Measurements from ENCODE around the gene FGF11.

The FGF11 gene

GRCh38 chr17:7437369-7437863 lies 1.9 kb upstream of the FGF11 start:
- no peak for DNase-seq (ENCODE audit: low spot score)
- TF ChIP-seq, protein P1, sequence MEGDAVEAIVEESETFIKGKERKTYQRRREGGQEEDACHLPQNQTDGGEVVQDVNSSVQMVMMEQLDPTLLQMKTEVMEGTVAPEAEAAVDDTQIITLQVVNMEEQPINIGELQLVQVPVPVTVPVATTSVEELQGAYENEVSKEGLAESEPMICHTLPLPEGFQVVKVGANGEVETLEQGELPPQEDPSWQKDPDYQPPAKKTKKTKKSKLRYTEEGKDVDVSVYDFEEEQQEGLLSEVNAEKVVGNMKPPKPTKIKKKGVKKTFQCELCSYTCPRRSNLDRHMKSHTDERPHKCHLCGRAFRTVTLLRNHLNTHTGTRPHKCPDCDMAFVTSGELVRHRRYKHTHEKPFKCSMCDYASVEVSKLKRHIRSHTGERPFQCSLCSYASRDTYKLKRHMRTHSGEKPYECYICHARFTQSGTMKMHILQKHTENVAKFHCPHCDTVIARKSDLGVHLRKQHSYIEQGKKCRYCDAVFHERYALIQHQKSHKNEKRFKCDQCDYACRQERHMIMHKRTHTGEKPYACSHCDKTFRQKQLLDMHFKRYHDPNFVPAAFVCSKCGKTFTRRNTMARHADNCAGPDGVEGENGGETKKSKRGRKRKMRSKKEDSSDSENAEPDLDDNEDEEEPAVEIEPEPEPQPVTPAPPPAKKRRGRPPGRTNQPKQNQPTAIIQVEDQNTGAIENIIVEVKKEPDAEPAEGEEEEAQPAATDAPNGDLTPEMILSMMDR (IDR thresholded peaks at IDR 0.05; ENCODE audit: extremely low read depth, insufficient read depth, missing control alignments): no peak
- in situ Hi-C loops (cut with MboI; ENCODE audit: low pct_unique_long_range_greater_than_20kb, low sequenced_read_pairs, unreplicated experiment): no loop called here

- in situ Hi-C loops (cut with MboI; ENCODE audit: low pct_unique_long_range_greater_than_20kb, low sequenced_read_pairs, unreplicated experiment): no loop called here
- TF ChIP-seq, protein P1 (IDR thresholded peaks at IDR 0.05; ENCODE audit: extremely low read depth, insufficient read depth, missing control alignments): no peak
- no peak for DNase-seq (ENCODE audit: low spot score)
Measured at GRCh38 chr17:7437950-7438614, 1.2 kb upstream of the FGF11 start.

- in situ Hi-C loops (cut with MboI; ENCODE audit: low pct_unique_long_range_greater_than_20kb, low sequenced_read_pairs, unreplicated experiment): no loop called here
- DNase-seq (ENCODE audit: low spot score): no peak
- TF ChIP-seq, protein P1 (IDR thresholded peaks at IDR 0.05; ENCODE audit: extremely low read depth, insufficient read depth, missing control alignments): no peak
Measured at GRCh38 chr17:7438656-7439460, 454 bp upstream of the FGF11 start.

GRCh38 chr17:7440113-7440833 lies 961 bp downstream of the FGF11 start:
- in situ Hi-C loops (cut with MboI; ENCODE audit: low pct_unique_long_range_greater_than_20kb, low sequenced_read_pairs, unreplicated experiment): no loop called here
- TF ChIP-seq, protein P1 (IDR thresholded peaks at IDR 0.05; ENCODE audit: extremely low read depth, insufficient read depth, missing control alignments): no peak
- peak; percentile 72 for DNase-seq (ENCODE audit: low spot score)

GRCh38 chr17:7440834-7441195 lies 1.5 kb downstream of the FGF11 start:
- TF ChIP-seq, protein P1 (IDR thresholded peaks at IDR 0.05; ENCODE audit: extremely low read depth, insufficient read depth, missing control alignments): no peak
- DNase-seq (ENCODE audit: low spot score): peak; percentile 81
- in situ Hi-C loops (cut with MboI; ENCODE audit: low pct_unique_long_range_greater_than_20kb, low sequenced_read_pairs, unreplicated experiment): no loop called here

DNA sequence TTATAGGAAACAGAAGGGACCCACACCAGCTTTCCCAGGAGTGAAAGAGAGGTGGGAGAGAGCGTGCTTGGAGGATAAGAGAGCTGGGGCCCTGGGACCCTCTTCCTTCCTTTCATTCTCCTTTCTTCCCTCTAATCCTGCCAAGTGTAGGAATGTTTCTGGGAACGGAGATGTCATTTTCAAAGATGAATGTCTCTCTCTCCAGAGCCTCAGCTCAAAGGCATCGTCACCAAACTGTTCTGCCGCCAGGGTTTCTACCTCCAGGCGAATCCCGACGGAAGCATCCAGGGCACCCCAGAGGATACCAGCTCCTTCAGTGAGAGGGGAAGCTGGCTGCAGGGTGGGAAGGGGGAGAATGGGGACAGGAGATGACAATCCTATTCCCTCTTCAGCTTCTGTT lies 2.0 kb downstream of the FGF11 start:
- in situ Hi-C loops (cut with MboI; ENCODE audit: low pct_unique_long_range_greater_than_20kb, low sequenced_read_pairs, unreplicated experiment): no loop called here
- DNase-seq (ENCODE audit: low spot score): no peak
- TF ChIP-seq, protein P1 (IDR thresholded peaks at IDR 0.05; ENCODE audit: extremely low read depth, insufficient read depth, missing control alignments): no peak
